HEK293 (cell line): ENCODE data around the gene TMEM167A.

ENCODE experiments used
- CTCF ChIA-PET: fragments of 350-600 bp; formaldehyde crosslinking; extraction: SDS; loops from one replicate; lab custom pipeline; 2021; ENCODE audit warnings: antibody characterized with exemption; lab: Yijun Ruan, JAX
- POLR2A ChIA-PET: fragments of 300-600 bp; formaldehyde crosslinking; extraction: SDS; loops from one replicate; lab custom pipeline; 2020; ENCODE audit warnings: antibody characterized with exemption, inconsistent platforms; lab: Yijun Ruan, JAX
- H3K27ac ChIP-seq: fragments of 200-500 bp; sonication (Bioruptor generic); 2 replicates; pipeline ENCODE4 v1.5.1; 2014; ENCODE audit warnings: low read depth, low read length, control low read depth, inconsistent platforms; ENCODE audit errors: extremely low read depth
- H3K36me3 ChIP-seq, 2 experiments: fragments of 200-500 bp in 1 of 2; sonication (Bioruptor generic) in 1 of 2; 1 replicate in 1 of 2; 2 replicates in 1 of 2; pipeline ENCODE4 v1.5.1; 2014 to 2017; ENCODE audit warnings: inconsistent platforms in 2 of 2, low read length in 2 of 2; ENCODE audit not compliant: control insufficient read depth in 2 of 2, insufficient read depth in 1 of 2
- H3K4me1 ChIP-seq: fragments of 200-500 bp; sonication (Bioruptor generic); 2 replicates; pipeline ENCODE4 v1.5.1; 2014; ENCODE audit warnings: mild to moderate bottlenecking, low read length, inconsistent platforms; ENCODE audit not compliant: control insufficient read depth, insufficient read depth
- H3K4me3 ChIP-seq: 2 replicates; pipeline ENCODE4 v1.5.1; 2011; ENCODE audit warnings: low read depth, mild to moderate bottlenecking, control low read depth, low read length, moderate library complexity
- H3K9me3 ChIP-seq: fragments of 200-500 bp; sonication (Bioruptor generic); 2 replicates; pipeline ENCODE4 v1.5.1; 2014; ENCODE audit warnings: low read depth, low read length, inconsistent platforms; ENCODE audit not compliant: control insufficient read depth, insufficient read depth
- KLF1 ChIP-seq: fragments of 450-650 bp; formaldehyde crosslinking; IDR thresholded peaks from 2 replicates; pipeline ENCODE4 v1.5.1; 2016; ENCODE audit warnings: missing biosample characterization, missing genetic modification characterization
- OVOL3 ChIP-seq: fragments of 450-650 bp; formaldehyde crosslinking; IDR thresholded peaks from 2 replicates; pipeline ENCODE4 v1.5.1; 2016; ENCODE audit warnings: missing biosample characterization, missing genetic modification characterization
- SP2 ChIP-seq: fragments of 450-650 bp; formaldehyde crosslinking; IDR thresholded peaks from 2 replicates; pipeline ENCODE4 v1.5.1; 2016; ENCODE audit warnings: missing biosample characterization, missing genetic modification characterization
- ZBTB20 ChIP-seq: fragments of 450-650 bp; formaldehyde crosslinking; IDR thresholded peaks from 2 replicates; pipeline ENCODE4 v1.5.1; 2016; ENCODE audit warnings: missing biosample characterization, missing genetic modification characterization
- ZNF114 ChIP-seq: fragments of 450-650 bp; formaldehyde crosslinking; IDR thresholded peaks from 2 replicates; pipeline ENCODE4 v1.5.0; 2017; ENCODE audit warnings: missing biosample characterization, missing genetic modification characterization
- ZNF140 ChIP-seq: fragments of 450-650 bp; formaldehyde crosslinking; IDR thresholded peaks from 2 replicates; pipeline ENCODE4 v1.5.1; 2016; ENCODE audit warnings: missing biosample characterization, missing genetic modification characterization
- ZNF223 ChIP-seq: fragments of 450-650 bp; formaldehyde crosslinking; IDR thresholded peaks from 2 replicates; pipeline ENCODE4 v1.5.1; 2016; ENCODE audit warnings: missing biosample characterization, missing genetic modification characterization
- ZNF239 ChIP-seq: fragments of 450-650 bp; formaldehyde crosslinking; IDR thresholded peaks from 2 replicates; pipeline ENCODE4 v1.5.1; 2016; ENCODE audit warnings: missing biosample characterization, missing genetic modification characterization
- ZNF404 ChIP-seq: fragments of 450-650 bp; formaldehyde crosslinking; IDR thresholded peaks from 2 replicates; pipeline ENCODE4 v1.5.1; 2017; ENCODE audit warnings: missing biosample characterization, missing genetic modification characterization
- ZNF571 ChIP-seq: fragments of 450-650 bp; formaldehyde crosslinking; IDR thresholded peaks from 2 replicates; pipeline ENCODE4 v1.5.0; 2017; ENCODE audit warnings: missing biosample characterization, missing genetic modification characterization
- ZNF660 ChIP-seq: fragments of 450-650 bp; IDR thresholded peaks from 2 replicates; pipeline ENCODE4 v1.5.1; 2018; ENCODE audit warnings: missing biosample characterization, mild to moderate bottlenecking, missing genetic modification characterization
- ZNF701 ChIP-seq: fragments of 450-650 bp; formaldehyde crosslinking; IDR thresholded peaks from 2 replicates; pipeline ENCODE4 v1.5.1; 2016; ENCODE audit warnings: missing biosample characterization, missing genetic modification characterization
- ZNF843 ChIP-seq: fragments of 450-650 bp; formaldehyde crosslinking; IDR thresholded peaks from 2 replicates; pipeline ENCODE4 v1.5.1; 2016; ENCODE audit warnings: missing biosample characterization, missing genetic modification characterization
- TF ChIP-seq, protein P1 (sequence below): fragments of 450-650 bp; formaldehyde crosslinking; IDR thresholded peaks from 2 replicates; pipeline ENCODE4 v1.5.0; 2017; ENCODE audit warnings: missing biosample characterization, missing genetic modification characterization, borderline replicate concordance
- TF ChIP-seq, protein P2 (sequence below): fragments of 450-650 bp; formaldehyde crosslinking; IDR thresholded peaks from 2 replicates; pipeline ENCODE4 v1.5.1; 2016; ENCODE audit warnings: missing biosample characterization, missing genetic modification characterization
- TF ChIP-seq, protein P3 (sequence below): fragments of 450-650 bp; formaldehyde crosslinking; IDR thresholded peaks from 2 replicates; pipeline ENCODE4 v1.5.1; 2017; ENCODE audit warnings: missing biosample characterization, missing genetic modification characterization
- TF ChIP-seq, protein P4 (sequence below): fragments of 450-650 bp; formaldehyde crosslinking; IDR thresholded peaks from 2 replicates; pipeline ENCODE4 v1.5.1; 2016; ENCODE audit warnings: missing biosample characterization, missing genetic modification characterization

The TMEM167A gene

DNA sequence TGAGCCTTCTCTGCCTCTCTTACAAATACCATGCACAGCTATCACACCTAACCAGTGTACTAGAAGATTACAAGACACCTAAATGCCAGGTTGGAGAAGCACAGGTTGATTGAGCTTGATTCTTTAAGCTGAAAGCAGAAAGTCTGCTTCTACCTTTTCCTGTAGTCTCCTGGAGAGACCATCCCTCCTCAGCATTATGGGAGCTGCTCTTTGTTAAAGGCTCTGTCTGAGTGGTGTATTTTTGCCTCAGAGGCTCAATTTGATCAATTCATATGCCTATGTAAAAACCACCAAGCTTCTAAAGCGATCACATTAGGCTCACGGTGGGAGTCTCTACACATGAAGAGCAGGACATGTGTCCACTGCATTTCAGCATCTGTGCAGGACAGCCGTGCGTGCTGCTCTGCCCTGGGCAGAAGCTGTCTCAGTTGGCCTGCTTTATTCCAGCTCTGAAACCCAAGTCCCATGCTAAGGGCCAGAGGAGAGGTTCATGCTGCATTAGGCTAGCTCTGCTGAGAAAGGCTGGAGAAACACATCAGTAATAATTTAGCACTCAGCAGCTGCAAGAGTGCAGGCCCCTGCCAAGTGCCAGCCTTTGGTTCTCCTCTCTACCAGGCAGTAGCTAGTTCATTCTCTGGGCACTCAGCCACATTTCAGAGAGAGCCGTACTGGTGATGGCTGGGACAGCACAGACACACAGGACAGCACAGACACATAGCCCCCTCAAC, 41.7 kb downstream of the TMEM167A start (continued):
- TF ChIP-seq, protein P1, sequence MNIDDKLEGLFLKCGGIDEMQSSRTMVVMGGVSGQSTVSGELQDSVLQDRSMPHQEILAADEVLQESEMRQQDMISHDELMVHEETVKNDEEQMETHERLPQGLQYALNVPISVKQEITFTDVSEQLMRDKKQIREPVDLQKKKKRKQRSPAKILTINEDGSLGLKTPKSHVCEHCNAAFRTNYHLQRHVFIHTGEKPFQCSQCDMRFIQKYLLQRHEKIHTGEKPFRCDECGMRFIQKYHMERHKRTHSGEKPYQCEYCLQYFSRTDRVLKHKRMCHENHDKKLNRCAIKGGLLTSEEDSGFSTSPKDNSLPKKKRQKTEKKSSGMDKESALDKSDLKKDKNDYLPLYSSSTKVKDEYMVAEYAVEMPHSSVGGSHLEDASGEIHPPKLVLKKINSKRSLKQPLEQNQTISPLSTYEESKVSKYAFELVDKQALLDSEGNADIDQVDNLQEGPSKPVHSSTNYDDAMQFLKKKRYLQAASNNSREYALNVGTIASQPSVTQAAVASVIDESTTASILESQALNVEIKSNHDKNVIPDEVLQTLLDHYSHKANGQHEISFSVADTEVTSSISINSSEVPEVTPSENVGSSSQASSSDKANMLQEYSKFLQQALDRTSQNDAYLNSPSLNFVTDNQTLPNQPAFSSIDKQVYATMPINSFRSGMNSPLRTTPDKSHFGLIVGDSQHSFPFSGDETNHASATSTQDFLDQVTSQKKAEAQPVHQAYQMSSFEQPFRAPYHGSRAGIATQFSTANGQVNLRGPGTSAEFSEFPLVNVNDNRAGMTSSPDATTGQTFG (tag by site-specific recombination): no peak
- no peak for TF ChIP-seq KLF1 (tag by site-specific recombination)
- TF ChIP-seq ZNF239 (tag by site-specific recombination): no peak
- no peak for TF ChIP-seq ZNF114 (tag by site-specific recombination)
- TF ChIP-seq ZBTB20 (tag by site-specific recombination): no peak
- no peak for TF ChIP-seq ZNF843
- TF ChIP-seq ZNF223 (tag by site-specific recombination): no peak
- TF ChIP-seq, protein P2, sequence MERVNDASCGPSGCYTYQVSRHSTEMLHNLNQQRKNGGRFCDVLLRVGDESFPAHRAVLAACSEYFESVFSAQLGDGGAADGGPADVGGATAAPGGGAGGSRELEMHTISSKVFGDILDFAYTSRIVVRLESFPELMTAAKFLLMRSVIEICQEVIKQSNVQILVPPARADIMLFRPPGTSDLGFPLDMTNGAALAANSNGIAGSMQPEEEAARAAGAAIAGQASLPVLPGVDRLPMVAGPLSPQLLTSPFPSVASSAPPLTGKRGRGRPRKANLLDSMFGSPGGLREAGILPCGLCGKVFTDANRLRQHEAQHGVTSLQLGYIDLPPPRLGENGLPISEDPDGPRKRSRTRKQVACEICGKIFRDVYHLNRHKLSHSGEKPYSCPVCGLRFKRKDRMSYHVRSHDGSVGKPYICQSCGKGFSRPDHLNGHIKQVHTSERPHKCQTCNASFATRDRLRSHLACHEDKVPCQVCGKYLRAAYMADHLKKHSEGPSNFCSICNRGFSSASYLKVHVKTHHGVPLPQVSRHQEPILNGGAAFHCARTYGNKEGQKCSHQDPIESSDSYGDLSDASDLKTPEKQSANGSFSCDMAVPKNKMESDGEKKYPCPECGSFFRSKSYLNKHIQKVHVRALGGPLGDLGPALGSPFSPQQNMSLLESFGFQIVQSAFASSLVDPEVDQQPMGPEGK (tag by site-specific recombination): no peak
- TF ChIP-seq ZNF701: no peak
- TF ChIP-seq OVOL3 (tag by site-specific recombination): no peak
- TF ChIP-seq ZNF140 (tag by site-specific recombination): no peak
- no peak for TF ChIP-seq SP2 (tag by site-specific recombination)
- no peak for TF ChIP-seq ZNF571
- TF ChIP-seq ZNF404: no peak

DNA sequence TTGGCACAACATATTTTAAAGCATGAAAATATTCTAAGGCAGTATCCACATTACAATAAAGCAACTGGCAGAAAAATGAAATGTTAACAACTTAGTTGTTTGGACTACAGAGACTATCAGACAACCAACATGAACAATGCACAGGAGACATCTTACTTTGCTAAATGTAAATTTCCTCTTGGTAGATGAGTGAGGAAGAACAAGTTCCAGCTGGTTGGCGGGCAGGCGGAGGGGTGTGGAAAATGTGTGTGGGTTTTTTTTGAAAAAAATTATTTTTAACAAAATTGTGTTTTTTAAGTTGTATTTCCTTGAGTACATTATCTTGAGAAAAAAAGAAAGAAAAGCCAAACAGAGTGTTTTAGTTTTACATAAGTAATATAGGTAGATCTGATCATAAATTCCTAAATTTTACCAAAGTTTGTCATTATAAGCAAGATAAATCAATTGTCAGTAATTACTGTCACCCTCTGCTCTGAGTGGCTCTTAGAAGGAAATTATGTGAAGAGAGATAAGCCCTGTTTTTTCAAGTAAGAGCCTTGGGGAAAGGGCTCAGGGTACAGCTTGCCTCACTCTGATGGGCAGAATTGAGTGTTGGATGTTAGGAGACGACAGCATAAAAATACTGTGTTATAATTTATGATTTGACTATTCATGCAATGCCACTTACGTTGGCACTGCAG, 42.5 kb downstream of the TMEM167A start:
- TF ChIP-seq, protein P3, sequence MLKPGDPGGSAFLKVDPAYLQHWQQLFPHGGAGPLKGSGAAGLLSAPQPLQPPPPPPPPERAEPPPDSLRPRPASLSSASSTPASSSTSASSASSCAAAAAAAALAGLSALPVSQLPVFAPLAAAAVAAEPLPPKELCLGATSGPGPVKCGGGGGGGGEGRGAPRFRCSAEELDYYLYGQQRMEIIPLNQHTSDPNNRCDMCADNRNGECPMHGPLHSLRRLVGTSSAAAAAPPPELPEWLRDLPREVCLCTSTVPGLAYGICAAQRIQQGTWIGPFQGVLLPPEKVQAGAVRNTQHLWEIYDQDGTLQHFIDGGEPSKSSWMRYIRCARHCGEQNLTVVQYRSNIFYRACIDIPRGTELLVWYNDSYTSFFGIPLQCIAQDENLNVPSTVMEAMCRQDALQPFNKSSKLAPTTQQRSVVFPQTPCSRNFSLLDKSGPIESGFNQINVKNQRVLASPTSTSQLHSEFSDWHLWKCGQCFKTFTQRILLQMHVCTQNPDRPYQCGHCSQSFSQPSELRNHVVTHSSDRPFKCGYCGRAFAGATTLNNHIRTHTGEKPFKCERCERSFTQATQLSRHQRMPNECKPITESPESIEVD: peak; percentile 65
- no peak for TF ChIP-seq ZNF660 (tag by site-specific recombination)
- TF ChIP-seq, protein P4, sequence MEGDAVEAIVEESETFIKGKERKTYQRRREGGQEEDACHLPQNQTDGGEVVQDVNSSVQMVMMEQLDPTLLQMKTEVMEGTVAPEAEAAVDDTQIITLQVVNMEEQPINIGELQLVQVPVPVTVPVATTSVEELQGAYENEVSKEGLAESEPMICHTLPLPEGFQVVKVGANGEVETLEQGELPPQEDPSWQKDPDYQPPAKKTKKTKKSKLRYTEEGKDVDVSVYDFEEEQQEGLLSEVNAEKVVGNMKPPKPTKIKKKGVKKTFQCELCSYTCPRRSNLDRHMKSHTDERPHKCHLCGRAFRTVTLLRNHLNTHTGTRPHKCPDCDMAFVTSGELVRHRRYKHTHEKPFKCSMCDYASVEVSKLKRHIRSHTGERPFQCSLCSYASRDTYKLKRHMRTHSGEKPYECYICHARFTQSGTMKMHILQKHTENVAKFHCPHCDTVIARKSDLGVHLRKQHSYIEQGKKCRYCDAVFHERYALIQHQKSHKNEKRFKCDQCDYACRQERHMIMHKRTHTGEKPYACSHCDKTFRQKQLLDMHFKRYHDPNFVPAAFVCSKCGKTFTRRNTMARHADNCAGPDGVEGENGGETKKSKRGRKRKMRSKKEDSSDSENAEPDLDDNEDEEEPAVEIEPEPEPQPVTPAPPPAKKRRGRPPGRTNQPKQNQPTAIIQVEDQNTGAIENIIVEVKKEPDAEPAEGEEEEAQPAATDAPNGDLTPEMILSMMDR (tag by site-specific recombination): no peak
- H3K36me3 ChIP-seq: no peaks in the 10 kb centered on the region
- no peak overlapping the region for H3K4me3 ChIP-seq
- H3K4me1 ChIP-seq: peaks cover 26% of the 10 kb centered on the region
- ChIA-PET POLR2A (no interaction called here), CTCF (no interaction called here)
- H3K27ac ChIP-seq: no peak overlapping the region; the same call in 1 of the 2 replicates
- no peaks in the 10 kb centered on the region for H3K9me3 ChIP-seq
